A549 (cell line): ENCODE results near the gene STXBP4. TPM values are rescaled to one million over a fixed set of nuclear protein-coding genes. Genes with fewer than 3 reads are reported as not detected.
A peak's percentile ranks its signal among the peaks of the same experiment; 100 is the strongest.

Source experiments
- ATAC-seq, 2 experiments: fragments of 200-7000 bp in 1 of 2; fragments of >200 bp in 1 of 2; cut with Nextera tagmentation in 1 of 2; cut with Tn5 transposase in 1 of 2; 3 replicates each; pipeline versions ENCODE4 v1.8.0 to v1.9.1; 2018 to 2020; ENCODE audit warnings: mild to moderate bottlenecking in 1 of 2, moderate library complexity in 1 of 2
- CTCF ChIA-PET: fragments of 300-600 bp; sonication (Branson Sonifier 250); formaldehyde crosslinking; extraction: SDS; loops from one replicate; lab custom pipeline; 2021; ENCODE audit warnings: antibody characterized with exemption, inconsistent platforms; lab: Yijun Ruan, JAX
- POLR2A ChIA-PET: fragments of 350-600 bp; formaldehyde crosslinking; extraction: SDS; loops from one replicate; lab custom pipeline; 2021; ENCODE audit warnings: antibody characterized with exemption, inconsistent platforms; lab: Yijun Ruan, JAX
- DNase-seq, 2 experiments: peaks; one replicate each; pipeline versions ENCODE4 v3.0.0 to v3.0.0-alpha.2; 2011 to 2016; ENCODE audit warnings: low read depth in 1 of 2, low spot score in 1 of 2
- FAIRE-seq: peaks from 2 replicates; lab custom pipeline; 2011; peaks lifted over from hg19 to GRCh38; lab: Jason Lieb, UNC
- H3K27ac ChIP-seq, 2 experiments: fragments of >200 bp; sonication (Bioruptor Twin); formaldehyde crosslinking; 3 replicates each; pipeline ENCODE4 v1.5.1; 2016 to 2017
- H3K4me1 ChIP-seq: fragments of >200 bp; sonication (Bioruptor Twin); formaldehyde crosslinking; 3 replicates; pipeline ENCODE4 v1.6.1; 2016
- H3K4me2 ChIP-seq: fragments of >200 bp; sonication (Bioruptor Twin); formaldehyde crosslinking; 3 replicates; pipeline ENCODE4 v1.6.1; 2016
- H3K4me3 ChIP-seq: fragments of >200 bp; sonication (Bioruptor Twin); formaldehyde crosslinking; 3 replicates; pipeline ENCODE4 v1.5.1; 2016
- H3K9me3 ChIP-seq: fragments of >200 bp; sonication (Bioruptor Twin); formaldehyde crosslinking; 3 replicates; pipeline ENCODE4 v1.6.1; 2016
- CBX2 ChIP-seq: fragments of 200-600 bp; sonication (generic); IDR thresholded peaks from 2 replicates; pipeline ENCODE4 v1.6.1; 2016; ENCODE audit warnings: low read depth, mild to moderate bottlenecking, borderline replicate concordance
- CBX8 ChIP-seq: fragments of 200-600 bp; sonication (generic); IDR thresholded peaks from 2 replicates; pipeline ENCODE4 v1.6.1; 2016
- CEBPB ChIP-seq, 2 experiments: fragments of >200 bp in 1 of 2; sonication (Bioruptor Twin) in 1 of 2; formaldehyde crosslinking in 1 of 2; IDR thresholded peaks; 2 replicates each; pipeline ENCODE4 v1.6.1; 2012 to 2016
- CHD4 ChIP-seq: fragments of 200-600 bp; sonication (generic); IDR thresholded peaks from 2 replicates; pipeline ENCODE4 v1.6.1; 2016; ENCODE audit warnings: antibody characterized with exemption, mild to moderate bottlenecking, borderline replicate concordance
- CTCF ChIP-seq: fragments of >200 bp; sonication (Bioruptor Twin); formaldehyde crosslinking; IDR thresholded peaks from 3 replicates; pipeline ENCODE4 v1.5.1; 2016
- EHF ChIP-seq: fragments of 250-450 bp; sonication (Bioruptor Pico); IDR thresholded peaks from 2 replicates; pipeline ENCODE4 v1.5.0; 2020; ENCODE audit warnings: mild to moderate bottlenecking
- EHMT2 ChIP-seq: fragments of 200-600 bp; sonication (generic); IDR thresholded peaks from 2 replicates; pipeline ENCODE4 v1.6.1; 2016; ENCODE audit warnings: antibody characterized with exemption, low read depth, mild to moderate bottlenecking, moderate library complexity
- FOXS1 ChIP-seq: fragments of 250-450 bp; sonication (Bioruptor Pico); IDR thresholded peaks from 2 replicates; pipeline ENCODE4 v1.5.0; 2020; ENCODE audit warnings: mild to moderate bottlenecking, moderate library complexity
- GATA3 ChIP-seq: IDR thresholded peaks from 2 replicates; pipeline ENCODE4 v1.6.1; 2012; ENCODE audit warnings: borderline replicate concordance
- HDAC2 ChIP-seq: fragments of 200-600 bp; sonication (generic); IDR thresholded peaks from 2 replicates; pipeline ENCODE4 v1.6.1; 2016
- HEYL ChIP-seq: fragments of 250-450 bp; sonication (Bioruptor Pico); IDR thresholded peaks from 2 replicates; pipeline ENCODE4 v1.8.0; 2021; ENCODE audit warnings: mild to moderate bottlenecking, moderate library complexity
- JUNB ChIP-seq: fragments of >200 bp; sonication (Bioruptor Twin); formaldehyde crosslinking; IDR thresholded peaks from 2 replicates; pipeline ENCODE4 v1.6.1; 2016
- KDM5A ChIP-seq: fragments of 200-600 bp; sonication (generic); IDR thresholded peaks from 2 replicates; pipeline ENCODE4 v1.6.1; 2016; ENCODE audit warnings: antibody characterized with exemption, mild to moderate bottlenecking
- MAFK ChIP-seq: fragments of 450-650 bp; IDR thresholded peaks from 2 replicates; pipeline ENCODE4 v1.6.1; 2014; ENCODE audit not compliant: partially characterized antibody
- MAZ ChIP-seq: fragments of 150-350 bp; IDR thresholded peaks from 2 replicates; pipeline ENCODE4 v1.6.1; 2014; ENCODE audit warnings: antibody characterized with exemption, low read depth, low read length, borderline replicate concordance
- NPAS2 ChIP-seq: fragments of 250-450 bp; sonication (Bioruptor Pico); IDR thresholded peaks from 2 replicates; pipeline ENCODE4 v1.8.0; 2022; ENCODE audit warnings: mild to moderate bottlenecking, moderate library complexity, borderline replicate concordance
- NR3C1 ChIP-seq: fragments of >200 bp; sonication (Bioruptor Twin); formaldehyde crosslinking; IDR thresholded peaks from 3 replicates; pipeline ENCODE4 v1.6.1; 2017
- POLR2AphosphoS2 ChIP-seq: conservative IDR thresholded peaks from 2 replicates; pipeline ENCODE4 v1.6.1; 2012; ENCODE audit warnings: low read length, improper control_type of control experiment, inconsistent platforms
- RAD21 ChIP-seq, 2 experiments: fragments of >200 bp in 1 of 2; sonication (Bioruptor Twin) in 1 of 2; formaldehyde crosslinking in 1 of 2; IDR thresholded peaks in 1 of 2; conservative IDR thresholded peaks in 1 of 2; 2 replicates in 1 of 2; 3 replicates in 1 of 2; pipeline ENCODE4 v1.6.1; 2012 to 2018; ENCODE audit warnings: inconsistent platforms in 1 of 2
- RARB ChIP-seq: fragments of 250-450 bp; sonication (Bioruptor Pico); IDR thresholded peaks from 2 replicates; pipeline ENCODE4 v1.8.0; 2021; ENCODE audit warnings: mild to moderate bottlenecking, moderate library complexity
- REST ChIP-seq: fragments of 200-600 bp; sonication (generic); IDR thresholded peaks from 2 replicates; pipeline ENCODE4 v1.6.1; 2016; ENCODE audit warnings: antibody characterized with exemption, mild to moderate bottlenecking, moderate library complexity
- RFX5 ChIP-seq: fragments of 450-650 bp; IDR thresholded peaks from 2 replicates; pipeline ENCODE4 v1.7.1; 2014; ENCODE audit warnings: antibody characterized with exemption, mild to moderate bottlenecking, moderate library complexity
- SMC3 ChIP-seq: fragments of >200 bp; sonication (Bioruptor Twin); formaldehyde crosslinking; IDR thresholded peaks from 3 replicates; pipeline ENCODE4 v1.6.1; 2018; ENCODE audit warnings: inconsistent platforms
- WGBS: methylation state at CpG from one replicate; pipeline ENCODE4 v1.1.6; 2017; ENCODE audit errors: missing lambda C conversion rate; 5-methylcytosine and 5-hydroxymethylcytosine counted together
- polyA plus RNA-seq, 4 experiments: library from polyadenylated mRNA; depleted of rRNA in 3 of 4; stranded (reverse); fragments of >200 nt; fragmentation: RNase III in 1 of 4; extraction: RNeasy Plus Mini Kit Qiagen cat#74134 plus additional on column Dnase treatment in 1 of 4; gene quantifications; 2 replicates in 3 of 4; 3 replicates in 1 of 4; pipeline ENCODE4 v1.2.3, GENCODE V29; 2011 to 2017
- TF ChIP-seq, protein P1 (sequence below): fragments of 150-350 bp; IDR thresholded peaks from 2 replicates; pipeline ENCODE4 v1.6.1; 2014; ENCODE audit warnings: low read depth, mild to moderate bottlenecking, low read length

The STXBP4 gene
- polyA plus RNA-seq, 2 of the 4 experiments (the other 2 are of a cell fraction) = 9.0 to 16.0 TPM

DNA sequence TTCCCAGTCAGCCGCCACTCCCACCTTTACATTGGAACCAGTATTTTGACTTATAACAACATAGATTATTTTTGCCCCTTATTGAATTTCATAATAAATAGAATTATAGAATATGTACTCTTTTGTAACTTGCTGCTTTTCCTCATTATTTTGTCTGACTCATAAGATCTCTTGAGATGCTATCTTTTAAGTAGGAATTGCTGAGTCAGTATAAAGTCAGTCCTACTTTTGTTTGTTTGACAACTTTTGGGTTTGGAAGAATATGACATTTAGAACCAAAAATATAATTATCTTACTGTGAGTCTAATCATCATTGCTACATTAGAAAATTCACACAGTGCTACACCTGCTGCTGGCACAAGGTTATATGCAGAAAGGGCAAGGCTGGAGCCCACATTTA, 69.7 kb downstream of the STXBP4 start:
- FAIRE-seq (no peak), DNase-seq (no peak)
- no peak overlapping the region for H3K4me3 ChIP-seq
- ChIA-PET POLR2A (no interaction called here), CTCF (no interaction called here)
- no peaks in the 10 kb centered on the region for H3K9me3 ChIP-seq
- no peak overlapping the region for H3K4me2 ChIP-seq
- H3K27ac ChIP-seq = no peak overlapping the region
- no peak for TF ChIP-seq REST
- TF ChIP-seq NR3C1 = no peak
- peak; percentile 97 for TF ChIP-seq MAFK
- TF ChIP-seq KDM5A = no peak
- TF ChIP-seq, all 56 proteins: peak for 1
- H3K4me1 ChIP-seq = no peaks in the 10 kb centered on the region
- ATAC-seq = no peak
- WGBS = 98% methylated on average over 1 of the region's 1 CpG

DNA sequence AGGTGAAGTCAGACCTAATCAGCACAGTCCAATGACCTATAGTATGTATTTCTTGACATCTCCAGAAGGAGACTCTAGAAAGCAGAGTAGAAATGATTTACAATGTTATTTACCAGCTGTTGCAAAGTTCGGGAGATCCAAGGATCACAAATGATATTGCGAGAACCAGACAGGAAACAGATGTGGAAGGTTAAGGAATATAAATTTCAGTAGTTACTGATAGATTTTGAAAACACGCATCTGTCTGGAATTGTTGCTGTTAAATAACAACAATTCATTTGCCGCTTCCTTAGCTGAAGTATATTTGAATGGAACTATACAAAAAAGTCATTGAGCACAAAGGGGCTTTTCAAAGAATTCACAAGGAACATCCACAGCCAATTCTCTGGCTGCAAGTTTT, 72.0 kb downstream of the STXBP4 start:
- Histone ChIP-seq H3K4me3 (no peak overlapping the region), H3K4me2 (no peak overlapping the region), H3K27ac (no peak overlapping the region), H3K4me1 (no peaks in the 10 kb centered on the region), H3K9me3 (no peaks in the 10 kb centered on the region)
- ATAC-seq = no peak
- POLR2A ChIA-PET = no interaction called here
- no peak for TF ChIP-seq RFX5
- TF ChIP-seq, protein P1, sequence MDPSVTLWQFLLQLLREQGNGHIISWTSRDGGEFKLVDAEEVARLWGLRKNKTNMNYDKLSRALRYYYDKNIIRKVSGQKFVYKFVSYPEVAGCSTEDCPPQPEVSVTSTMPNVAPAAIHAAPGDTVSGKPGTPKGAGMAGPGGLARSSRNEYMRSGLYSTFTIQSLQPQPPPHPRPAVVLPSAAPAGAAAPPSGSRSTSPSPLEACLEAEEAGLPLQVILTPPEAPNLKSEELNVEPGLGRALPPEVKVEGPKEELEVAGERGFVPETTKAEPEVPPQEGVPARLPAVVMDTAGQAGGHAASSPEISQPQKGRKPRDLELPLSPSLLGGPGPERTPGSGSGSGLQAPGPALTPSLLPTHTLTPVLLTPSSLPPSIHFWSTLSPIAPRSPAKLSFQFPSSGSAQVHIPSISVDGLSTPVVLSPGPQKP = no peak
- no peak for TF ChIP-seq HDAC2
- TF ChIP-seq JUNB = no peak
- no peak for TF ChIP-seq MAZ
- TF ChIP-seq CBX8 = no peak
- no peak for TF ChIP-seq EHF (CRISPR knock-in tag)
- no peak for TF ChIP-seq NPAS2 (CRISPR knock-in tag)
- TF ChIP-seq EHMT2 = no peak
- TF ChIP-seq CEBPB (IDR thresholded peaks at IDR 0.05) = no peak
- TF ChIP-seq HEYL (CRISPR knock-in tag) = no peak
- TF ChIP-seq POLR2AphosphoS2 = no peak
- no peak for TF ChIP-seq GATA3
- TF ChIP-seq RARB (CRISPR knock-in tag) = no peak
- no peak for TF ChIP-seq FOXS1
- CTCF ChIA-PET = no interaction called here
- no peak for FAIRE-seq
- DNase-seq = no peak
- 94% methylated on average over 4 of the region's 4 CpGs for WGBS

- FAIRE-seq (peak; percentile 74), DNase-seq (peak in 1 of 2 experiments; percentile 8), ATAC-seq (peak in 1 of 2 experiments; percentile 53; a peak in 2 of 6 replicates)
- ChIA-PET POLR2A (no interaction called here), CTCF (interaction anchor here (0.7 to 0.8 kb wide), 3 partner anchors 9 to 294 kb away, joined by 3 to 4 read pairs (median 4); no protein-coding TSS in a partner anchor)
- Histone ChIP-seq H3K4me3 (no peak overlapping the region), H3K4me2 (no peak overlapping the region), H3K4me1 (peaks cover 6% of the 10 kb centered on the region), H3K27ac (no peak overlapping the region), H3K9me3 (no peaks in the 10 kb centered on the region)
- WGBS = 88% methylated on average over 1 of the region's 1 CpG
- TF ChIP-seq HEYL (CRISPR knock-in tag) = no peak
- peak; percentile 65 for TF ChIP-seq SMC3
- TF ChIP-seq RAD21 (conservative IDR thresholded peaks at IDR 0.05 in 1 of 2, IDR thresholded peaks at IDR 0.05 in 1 of 2) = peak; percentile 65 to 75; a peak in 4 of 5 replicates
- peak; percentile 50 for TF ChIP-seq CTCF
- no peak for TF ChIP-seq CBX2
- no peak for TF ChIP-seq CHD4
Observed at GRCh38 chr17:55053855-55054254, 85.3 kb downstream of the STXBP4 start.
